HG03565 (cell line): ENCODE data around the gene MRPL32.

Experiments used
- ATAC-seq: cut with Tn5 transposase; IDR thresholded peaks from one replicate; pipeline ENCODE4 v1.9.1; 2021; ENCODE audit warnings: mild to moderate bottlenecking, moderate library complexity; ENCODE audit not compliant: unreplicated experiment

MRPL32 gene

GRCh38 chr7:42964293-42964692 lies 32.1 kb downstream of the MRPL32 start:
- ATAC-seq, result no peak

- ATAC-seq, result no peak
These were observed 33.0 kb downstream of the MRPL32 start for GRCh38 chr7:42964849-42965805.

GRCh38 chr7:42967391-42967790 lies 35.2 kb downstream of the MRPL32 start:
- ATAC-seq, result no peak

GRCh38 chr7:42972699-42973500 lies 40.7 kb downstream of the MRPL32 start:
- ATAC-seq, result no peak

GRCh38 chr7:42976371-42976770 lies 44.2 kb downstream of the MRPL32 start:
- ATAC-seq, result no peak

- no peak for ATAC-seq
These were observed 46.3 kb downstream of the MRPL32 start for GRCh38 chr7:42978496-42978895.

GRCh38 chr7:42980084-42980483 lies 47.9 kb downstream of the MRPL32 start:
- no peak for ATAC-seq

GRCh38 chr7:42980514-42980913 lies 48.3 kb downstream of the MRPL32 start:
- no peak for ATAC-seq

- ATAC-seq, result no peak
These were observed 49.4 kb downstream of the MRPL32 start for GRCh38 chr7:42981601-42982000.

- no peak for ATAC-seq
These were observed 50.5 kb downstream of the MRPL32 start for GRCh38 chr7:42982604-42983115.

GRCh38 chr7:42984137-42984536 lies 52.0 kb downstream of the MRPL32 start:
- no peak for ATAC-seq

- no peak for ATAC-seq
These were observed 54.0 kb downstream of the MRPL32 start for GRCh38 chr7:42986213-42986612.

- no peak for ATAC-seq
These were observed 54.6 kb downstream of the MRPL32 start for GRCh38 chr7:42986781-42987248.
